ENCODE data around the gene TAF1C.

The TAF1C gene

GRCh38 chr16:84153660-84154214 lies 33.1 kb downstream of the TAF1C start:
- DNase-seq: no peak

- no peak for DNase-seq
Measured at GRCh38 chr16:84150926-84151325, 35.9 kb downstream of the TAF1C start.

GRCh38 chr16:84144859-84145639 lies 41.8 kb downstream of the TAF1C start, which contains the start of the genes DNAAF1 and HSDL1:
DNAAF1 (plus strand) TSS chr16:84145308; CDS start chr16:84145441, 133 bp downstream.
HSDL1 (minus strand) TSS chr16:84145177; CDS start chr16:84131321, 13,856 bp downstream.
- DNase-seq: peak; percentile 92

DNA sequence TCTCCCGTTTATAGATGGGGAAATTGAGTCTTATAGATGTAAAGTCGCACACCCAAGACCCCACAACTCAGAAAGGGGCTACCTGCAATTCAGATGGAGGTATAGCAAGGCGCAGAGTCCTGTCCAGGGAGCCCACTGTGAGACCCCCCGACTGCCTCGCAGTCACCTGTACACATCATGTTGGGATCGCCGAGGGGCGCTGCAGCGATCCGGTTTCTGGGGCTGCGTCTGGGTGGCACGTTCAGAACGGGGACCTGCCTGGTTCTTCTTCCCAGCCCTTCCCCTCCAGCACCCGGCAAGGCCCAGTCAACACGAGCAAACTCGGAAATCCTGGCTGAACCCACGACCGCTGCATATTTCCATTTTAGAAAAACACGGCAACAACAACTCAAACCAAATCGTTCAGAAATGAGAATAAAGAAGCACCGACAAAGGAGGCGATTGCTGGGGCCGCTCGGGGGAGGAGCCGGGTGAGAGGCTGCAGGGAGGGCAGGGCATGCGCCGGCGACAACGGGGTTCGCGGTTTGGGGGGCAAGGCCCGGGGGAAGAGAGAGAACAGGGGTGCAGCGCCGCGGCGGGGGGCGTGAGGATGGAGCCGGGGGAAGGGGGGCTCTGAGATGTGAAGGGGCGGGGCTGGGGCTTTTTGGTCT lies 42.5 kb downstream of the TAF1C start:
- peak; percentile 60 for DNase-seq

- no peak for DNase-seq
Measured at GRCh38 chr16:84143784-84144199, 43.1 kb downstream of the TAF1C start.

- no peak for DNase-seq
Measured at GRCh38 chr16:84143081-84143480, 43.8 kb downstream of the TAF1C start.

GRCh38 chr16:84141143-84141670 lies 45.6 kb downstream of the TAF1C start:
- DNase-seq: peak; percentile 30

GRCh38 chr16:84139628-84140258 lies 47.1 kb downstream of the TAF1C start:
- peak; percentile 24 for DNase-seq

GRCh38 chr16:84138824-84139627 lies 47.8 kb downstream of the TAF1C start:
- peak; percentile 89 for DNase-seq

DNA sequence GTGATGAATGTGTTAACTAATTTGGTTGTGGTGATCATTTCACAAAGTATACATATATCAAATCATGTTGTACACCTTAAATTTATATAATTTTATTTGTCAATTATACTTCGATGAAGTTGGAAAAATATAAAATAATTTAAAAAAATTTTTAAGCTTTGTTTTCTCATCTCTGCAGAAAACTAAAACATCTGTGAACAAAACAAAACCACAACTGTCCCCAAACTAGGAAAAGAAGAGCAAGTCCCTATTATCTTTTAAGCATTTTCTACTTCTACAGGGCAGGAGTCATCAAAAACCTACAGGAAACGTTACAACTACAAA lies 48.4 kb downstream of the TAF1C start:
- no peak for DNase-seq

- DNase-seq: no peak
Measured at GRCh38 chr16:84137769-84138357, 49.0 kb downstream of the TAF1C start.

DNA sequence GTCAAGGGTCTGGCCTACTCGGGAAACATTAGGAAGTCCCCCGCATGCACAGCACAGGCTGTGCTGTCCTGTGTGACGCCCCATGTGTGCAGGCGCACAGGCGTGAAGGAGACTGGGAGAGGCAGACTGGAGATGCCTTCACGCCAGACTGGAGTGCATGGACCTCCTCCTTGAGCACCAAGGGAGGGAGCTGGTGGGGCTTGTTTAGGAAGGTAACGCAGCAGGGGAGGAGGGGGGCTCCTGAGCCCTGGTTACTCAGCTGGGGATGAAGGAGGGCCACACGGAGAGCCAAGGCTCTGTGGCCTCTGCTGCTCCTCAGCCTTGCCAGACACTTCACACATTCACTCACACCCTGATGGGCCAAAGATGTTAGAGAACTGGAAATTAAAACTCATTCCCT lies 49.6 kb downstream of the TAF1C start:
- DNase-seq: no peak

DNA sequence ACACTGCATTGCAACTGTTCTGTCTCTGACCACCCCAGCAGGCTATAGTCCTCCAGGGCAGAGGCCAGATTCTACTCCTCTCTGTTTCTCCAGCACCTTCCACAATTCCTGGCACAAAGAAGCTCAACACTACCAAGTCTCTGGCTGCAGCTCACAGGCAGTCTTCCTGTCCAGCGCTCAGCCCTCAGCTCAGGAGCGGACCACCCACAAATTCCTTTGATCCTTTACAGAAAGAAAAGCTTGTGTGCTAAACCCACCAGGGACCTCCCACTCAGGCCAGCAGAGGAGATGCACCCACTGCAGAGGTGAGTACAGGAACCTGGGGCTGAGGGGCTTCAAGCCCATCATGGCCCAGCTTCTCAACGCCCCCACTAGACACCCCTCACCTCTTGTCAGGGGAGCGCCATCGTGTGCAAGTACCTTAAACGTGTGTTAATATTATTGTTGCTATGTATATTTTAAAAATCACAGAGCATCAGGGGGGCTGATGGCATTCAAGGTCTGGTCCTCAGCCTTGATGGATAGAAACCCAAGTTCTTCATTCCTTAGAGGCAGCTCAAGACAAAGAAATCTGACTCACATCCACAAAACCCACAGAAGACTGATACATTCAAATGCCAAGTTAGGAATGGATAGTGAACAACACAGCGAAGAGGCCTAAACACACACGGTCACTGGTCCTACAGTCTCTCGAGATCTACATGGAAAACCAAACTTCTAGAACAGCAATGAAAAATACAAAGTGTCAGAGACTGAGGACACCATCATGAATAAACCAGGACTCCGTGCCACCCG lies 50.3 kb downstream of the TAF1C start:
- DNase-seq: no peak

DNA sequence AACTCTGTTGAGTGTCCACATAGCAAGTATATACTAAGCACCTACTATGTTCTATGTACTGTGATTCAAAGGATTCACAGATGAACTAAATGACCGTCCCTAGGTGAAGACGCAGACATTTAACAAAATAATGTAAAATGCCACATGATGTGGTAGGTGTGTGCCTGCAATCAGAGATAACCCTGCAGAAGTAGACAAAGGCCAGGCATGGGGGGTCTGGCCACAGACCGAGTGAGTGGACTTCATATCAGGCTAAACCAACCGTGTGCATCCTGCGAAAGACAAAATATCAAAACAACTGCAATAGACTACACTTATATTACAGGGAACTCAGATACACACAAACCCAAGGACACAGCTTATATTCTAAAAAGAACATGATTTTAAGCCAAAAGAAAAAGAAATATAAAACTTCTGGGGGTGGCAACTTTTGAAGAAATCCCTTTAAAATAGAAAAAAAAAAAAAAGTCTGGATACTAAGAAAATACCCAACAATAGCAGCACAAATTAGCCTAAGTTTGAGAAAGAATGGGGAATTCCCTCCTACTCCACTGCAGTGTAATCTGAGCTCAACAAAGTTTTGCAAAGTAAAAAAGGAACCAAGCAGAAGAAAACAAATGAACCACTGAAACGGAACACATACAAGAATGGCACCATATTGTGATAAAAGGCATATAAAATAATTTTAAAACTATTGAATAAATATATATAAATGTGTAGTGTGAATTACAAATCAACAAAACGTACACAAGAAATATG lies 54.2 kb downstream of the TAF1C start:
- peak; percentile 59 for DNase-seq

DNA sequence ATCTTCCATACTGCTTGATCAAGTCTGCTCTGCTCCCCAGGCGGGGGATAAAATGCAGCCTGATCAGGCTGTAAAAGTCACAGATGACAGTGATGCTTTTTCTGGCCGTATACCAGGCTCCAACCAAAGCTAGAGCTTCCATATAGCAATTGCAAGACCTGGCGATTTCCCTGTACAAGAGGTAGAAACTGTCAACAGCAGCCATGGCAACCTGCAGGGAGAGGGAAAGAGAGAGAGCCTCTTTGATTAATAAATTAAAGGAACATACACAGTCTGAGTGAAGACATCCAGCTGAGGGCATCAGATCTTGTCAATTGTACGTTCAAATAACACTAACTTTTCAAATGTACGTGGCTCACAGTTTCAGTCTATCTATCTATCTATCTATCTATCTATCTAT lies 55.7 kb downstream of the TAF1C start:
- DNase-seq: no peak

All from OCI-M1 (cell line).